Measurements from ENCODE around the gene TCF20. TPM values are rescaled to one million over a fixed set of nuclear protein-coding genes. Genes with fewer than 3 reads are reported as not detected.

Gene TCF20
- total RNA-seq, 3 donors from 2014 or later, result 24.2 to 43.3 (median 36.1) TPM

- intact Hi-C loops (cut with DNase I; ENCODE audit: low total_unique reads), result no loop called here
- Histone ChIP-seq H3K27me3 (no peaks in the 10 kb centered on the region), H3K4me1 (peaks cover 0 to 7% of the 10 kb centered on the region in 2 donors), H3K4me3 (no peak overlapping the region), H3K9me3 (peaks cover 0 to 15% of the 10 kb centered on the region in 2 donors), H3K27ac (no peak overlapping the region), H3K36me3 (no peaks in the 10 kb centered on the region)
- DNase-seq (ENCODE audit: low spot score in 2 of 2), result no peak
- no peak for TF ChIP-seq CTCF (IDR thresholded peaks at IDR 0.05)
- no peak for TF ChIP-seq POLR2A (IDR thresholded peaks at IDR 0.05)
- no peak for TF ChIP-seq POLR2AphosphoS5 (IDR thresholded peaks at IDR 0.05)
Measured at GRCh38 chr22:42233879-42234278, 36.6 kb downstream of the TCF20 start.

GRCh38 chr22:42231929-42232328, 38.5 kb downstream of the TCF20 start:
- intact Hi-C loops (cut with DNase I; ENCODE audit: low total_unique reads), result no loop called here
- Histone ChIP-seq H3K4me3 (no peak overlapping the region), H3K27me3 (no peaks in the 10 kb centered on the region), H3K9me3 (no peaks in the 10 kb centered on the region), H3K4me1 (peaks cover 0 to 7% of the 10 kb centered on the region in 2 donors), H3K36me3 (no peaks in the 10 kb centered on the region), H3K27ac (no peak overlapping the region)
- DNase-seq (ENCODE audit: low spot score in 2 of 2), result no peak
- TF ChIP-seq POLR2AphosphoS5 (IDR thresholded peaks at IDR 0.05) (no peak), CTCF (IDR thresholded peaks at IDR 0.05) (no peak), POLR2A (IDR thresholded peaks at IDR 0.05) (no peak)

- TF ChIP-seq POLR2A (IDR thresholded peaks at IDR 0.05), result no peak
- Histone ChIP-seq H3K9me3 (no peaks in the 10 kb centered on the region), H3K27ac (no peak overlapping the region), H3K27me3 (no peaks in the 10 kb centered on the region), H3K4me1 (peaks cover 0 to 7% of the 10 kb centered on the region in 2 donors), H3K4me3 (no peak overlapping the region), H3K36me3 (no peaks in the 10 kb centered on the region)
- intact Hi-C loops (cut with DNase I; ENCODE audit: low total_unique reads), result loop anchor here (10.0 kb wide), 1 partner anchor 375 kb away; no protein-coding TSS in a partner anchor
- no peak for DNase-seq (ENCODE audit: low spot score in 2 of 2)
Measured at GRCh38 chr22:42229455-42230149, 40.9 kb downstream of the TCF20 start.

- Histone ChIP-seq H3K27ac (no peak overlapping the region), H3K36me3 (no peaks in the 10 kb centered on the region), H3K4me1 (peaks cover 0 to 7% of the 10 kb centered on the region in 2 donors), H3K9me3 (no peaks in the 10 kb centered on the region), H3K27me3 (no peaks in the 10 kb centered on the region), H3K4me3 (no peak overlapping the region)
- intact Hi-C loops (cut with DNase I; ENCODE audit: low total_unique reads), result loop anchor here (10.0 kb wide), 1 partner anchor 374 kb away; no protein-coding TSS in a partner anchor
- TF ChIP-seq POLR2AphosphoS5 (IDR thresholded peaks at IDR 0.05), result no peak
- no peak for TF ChIP-seq POLR2A (IDR thresholded peaks at IDR 0.05)
- no peak for TF ChIP-seq CTCF (IDR thresholded peaks at IDR 0.05)
- no peak for DNase-seq (ENCODE audit: low spot score in 2 of 2)
Measured at GRCh38 chr22:42228483-42228882, 42.0 kb downstream of the TCF20 start.

- Histone ChIP-seq H3K27ac (no peak overlapping the region), H3K27me3 (no peaks in the 10 kb centered on the region), H3K4me1 (peaks cover 0 to 7% of the 10 kb centered on the region in 2 donors), H3K4me3 (no peak overlapping the region), H3K9me3 (no peaks in the 10 kb centered on the region), H3K36me3 (no peaks in the 10 kb centered on the region)
- TF ChIP-seq CTCF (IDR thresholded peaks at IDR 0.05) (no peak), POLR2AphosphoS5 (IDR thresholded peaks at IDR 0.05) (no peak)
- no peak for DNase-seq (ENCODE audit: low spot score in 2 of 2)
- intact Hi-C loops (cut with DNase I; ENCODE audit: low total_unique reads), result loop anchor here (2.0 to 10.0 kb wide), 2 partner anchors 73 to 373 kb away; no protein-coding TSS in a partner anchor
Measured at GRCh38 chr22:42227435-42227834, 43.0 kb downstream of the TCF20 start.
